K562 treated with DMSO at 1 percent for 12 hours (cell line): Measurements from ENCODE around the gene PRKX. TPM values are rescaled to one million over a fixed set of nuclear protein-coding genes. Genes with fewer than 3 reads are reported as not detected.

Source experiments
- total RNA-seq: library from RNA; unstranded; fragments of 300-600 nt; gene quantifications from 2 replicates; pipeline ENCODE4 v1.2.3, GENCODE V29; 2022; ENCODE audit not compliant: insufficient read depth

Gene PRKX
- 3.2 and 9.4 TPM in 2 replicates for total RNA-seq

GRCh38 chrX:3713225-3713936, at the start of gene PRKX:
Gene PRKX (minus strand): TSS chrX:3713649. CDS start chrX:3713253, 396 bp downstream.

